ENCODE results near the gene PPP1R12A.

DNA sequence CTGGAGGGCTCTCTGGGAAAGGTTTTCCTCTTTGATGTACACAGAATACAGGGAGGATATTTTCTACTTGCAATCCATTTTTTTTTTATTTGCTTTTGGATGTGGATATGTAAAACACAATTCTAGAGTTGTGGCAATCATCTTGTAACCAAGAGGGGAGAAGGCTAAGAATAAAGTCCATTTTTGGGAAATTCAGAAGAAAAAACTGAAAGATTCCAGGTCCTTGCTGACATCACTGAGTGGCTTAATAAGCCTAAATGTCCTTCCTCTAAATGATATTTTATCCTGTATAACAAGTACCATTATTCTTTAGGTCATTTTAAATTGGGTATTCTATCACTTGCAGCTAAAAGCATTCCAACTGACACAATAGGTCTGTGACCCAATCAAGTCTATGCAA lies 64.0 kb downstream of the PPP1R12A start:
- TF ChIP-seq, protein P1, sequence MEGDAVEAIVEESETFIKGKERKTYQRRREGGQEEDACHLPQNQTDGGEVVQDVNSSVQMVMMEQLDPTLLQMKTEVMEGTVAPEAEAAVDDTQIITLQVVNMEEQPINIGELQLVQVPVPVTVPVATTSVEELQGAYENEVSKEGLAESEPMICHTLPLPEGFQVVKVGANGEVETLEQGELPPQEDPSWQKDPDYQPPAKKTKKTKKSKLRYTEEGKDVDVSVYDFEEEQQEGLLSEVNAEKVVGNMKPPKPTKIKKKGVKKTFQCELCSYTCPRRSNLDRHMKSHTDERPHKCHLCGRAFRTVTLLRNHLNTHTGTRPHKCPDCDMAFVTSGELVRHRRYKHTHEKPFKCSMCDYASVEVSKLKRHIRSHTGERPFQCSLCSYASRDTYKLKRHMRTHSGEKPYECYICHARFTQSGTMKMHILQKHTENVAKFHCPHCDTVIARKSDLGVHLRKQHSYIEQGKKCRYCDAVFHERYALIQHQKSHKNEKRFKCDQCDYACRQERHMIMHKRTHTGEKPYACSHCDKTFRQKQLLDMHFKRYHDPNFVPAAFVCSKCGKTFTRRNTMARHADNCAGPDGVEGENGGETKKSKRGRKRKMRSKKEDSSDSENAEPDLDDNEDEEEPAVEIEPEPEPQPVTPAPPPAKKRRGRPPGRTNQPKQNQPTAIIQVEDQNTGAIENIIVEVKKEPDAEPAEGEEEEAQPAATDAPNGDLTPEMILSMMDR (IDR thresholded peaks at IDR 0.05), result no peak
- TF ChIP-seq POLR2AphosphoS5 (IDR thresholded peaks at IDR 0.05), result no peak
